GM18909 (cell line): ENCODE results near the gene RAI14.

Experiments used
- ATAC-seq: cut with Tn5 transposase; IDR thresholded peaks from one replicate; pipeline ENCODE4 v1.9.1; 2021; ENCODE audit warnings: mild to moderate bottlenecking; ENCODE audit not compliant: unreplicated experiment, poor library complexity

RAI14 gene

GRCh38 chr5:34673463-34674125, 17.5 kb downstream of the RAI14 start:
- ATAC-seq: no peak

- ATAC-seq: no peak
These were observed 18.1 kb downstream of the RAI14 start for GRCh38 chr5:34674187-34674586.

GRCh38 chr5:34675857-34676256, 19.7 kb downstream of the RAI14 start:
- ATAC-seq: no peak

GRCh38 chr5:34676416-34676815, 20.3 kb downstream of the RAI14 start:
- ATAC-seq: no peak

- no peak for ATAC-seq
These were observed 21.3 kb downstream of the RAI14 start for GRCh38 chr5:34677428-34677827.

GRCh38 chr5:34680896-34681295, 24.8 kb downstream of the RAI14 start:
- no peak for ATAC-seq

- ATAC-seq: no peak
These were observed 26.9 kb downstream of the RAI14 start for GRCh38 chr5:34682926-34683623.

- ATAC-seq: no peak
These were observed 28.3 kb downstream of the RAI14 start for GRCh38 chr5:34684281-34684979.

GRCh38 chr5:34684980-34685352, 28.8 kb downstream of the RAI14 start:
- ATAC-seq: no peak

GRCh38 chr5:34685485-34686165, 29.5 kb downstream of the RAI14 start:
- no peak for ATAC-seq

- ATAC-seq: no peak
These were observed 30.7 kb downstream of the RAI14 start for GRCh38 chr5:34686762-34687268.

- ATAC-seq: no peak
These were observed 31.3 kb downstream of the RAI14 start for GRCh38 chr5:34687269-34688011.

GRCh38 chr5:34688015-34688810, 32.1 kb downstream of the RAI14 start:
- ATAC-seq: no peak

GRCh38 chr5:34690301-34690700, 34.2 kb downstream of the RAI14 start:
- ATAC-seq: no peak

GRCh38 chr5:34690898-34691297, 34.8 kb downstream of the RAI14 start:
- ATAC-seq: no peak

- no peak for ATAC-seq
These were observed 35.2 kb downstream of the RAI14 start for GRCh38 chr5:34691326-34691725.

GRCh38 chr5:34692786-34693185, 36.7 kb downstream of the RAI14 start:
- ATAC-seq: no peak

GRCh38 chr5:34694012-34694411, 37.9 kb downstream of the RAI14 start:
- no peak for ATAC-seq

GRCh38 chr5:34694685-34695084, 38.6 kb downstream of the RAI14 start:
- ATAC-seq: no peak
